ENCODE measurements around the gene NSG2. TPM values are rescaled to one million over a fixed set of nuclear protein-coding genes. Genes with fewer than 3 reads are reported as not detected.
"Not testable (repeated sequence)": the region's sequence is repeated elsewhere in the genome, so short reads cannot be mapped to it uniquely, and the experiment has no call there.

NSG2 gene
- total RNA-seq, 2 donors from 2014 or later = 2.9 TPM; not detected in 1

DNA sequence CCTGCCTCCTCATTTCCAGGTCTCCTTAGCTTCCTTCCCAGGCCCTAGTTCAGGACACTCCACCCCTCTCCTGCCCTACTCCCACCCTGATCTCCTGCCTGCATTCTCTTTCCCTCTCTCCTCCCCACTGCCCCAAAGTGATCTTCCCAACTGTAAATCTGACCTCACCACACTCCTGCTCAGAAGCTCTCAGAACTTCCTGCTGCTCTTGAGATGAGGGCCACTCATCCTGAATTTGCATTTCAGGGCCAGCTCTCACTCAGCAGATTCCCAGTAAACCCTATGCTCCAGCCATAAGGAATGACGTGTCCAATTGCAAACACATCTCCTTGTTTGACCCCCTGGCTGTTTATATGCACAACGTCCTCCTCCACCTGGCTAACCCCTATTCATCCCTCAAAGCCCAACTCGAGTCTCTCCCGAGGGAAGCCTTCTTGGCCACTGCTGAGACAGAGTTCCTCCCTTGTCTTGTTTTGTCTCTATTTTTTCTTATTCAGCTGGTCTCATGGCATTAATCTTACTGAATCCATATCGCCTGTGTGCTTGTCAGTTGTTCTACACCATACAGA lies 95.0 kb downstream of the NSG2 start:
- WGBS, 2 donors = 70 to 73% methylated on average over 5 of the region's 5 CpGs
- H3K9me3 ChIP-seq = no peaks in the 10 kb centered on the region
- no peak for ATAC-seq
- H3K36me3 ChIP-seq (replicated peaks in 1 of 2; ENCODE audit: insufficient read depth in 1 of 2, low read depth in 2 of 2) = no peaks in the 10 kb centered on the region
- no peak overlapping the region for H3K4me3 ChIP-seq
- H3K27me3 ChIP-seq = no peaks in the 10 kb centered on the region
- H3K4me1 ChIP-seq = peaks cover 8% of the 10 kb centered on the region
- no peak for DNase-seq
- intact Hi-C loops (cut with DNase I) = no loop called here
- TF ChIP-seq POLR2A (IDR thresholded peaks at IDR 0.05) = no peak
- TF ChIP-seq, protein P1, sequence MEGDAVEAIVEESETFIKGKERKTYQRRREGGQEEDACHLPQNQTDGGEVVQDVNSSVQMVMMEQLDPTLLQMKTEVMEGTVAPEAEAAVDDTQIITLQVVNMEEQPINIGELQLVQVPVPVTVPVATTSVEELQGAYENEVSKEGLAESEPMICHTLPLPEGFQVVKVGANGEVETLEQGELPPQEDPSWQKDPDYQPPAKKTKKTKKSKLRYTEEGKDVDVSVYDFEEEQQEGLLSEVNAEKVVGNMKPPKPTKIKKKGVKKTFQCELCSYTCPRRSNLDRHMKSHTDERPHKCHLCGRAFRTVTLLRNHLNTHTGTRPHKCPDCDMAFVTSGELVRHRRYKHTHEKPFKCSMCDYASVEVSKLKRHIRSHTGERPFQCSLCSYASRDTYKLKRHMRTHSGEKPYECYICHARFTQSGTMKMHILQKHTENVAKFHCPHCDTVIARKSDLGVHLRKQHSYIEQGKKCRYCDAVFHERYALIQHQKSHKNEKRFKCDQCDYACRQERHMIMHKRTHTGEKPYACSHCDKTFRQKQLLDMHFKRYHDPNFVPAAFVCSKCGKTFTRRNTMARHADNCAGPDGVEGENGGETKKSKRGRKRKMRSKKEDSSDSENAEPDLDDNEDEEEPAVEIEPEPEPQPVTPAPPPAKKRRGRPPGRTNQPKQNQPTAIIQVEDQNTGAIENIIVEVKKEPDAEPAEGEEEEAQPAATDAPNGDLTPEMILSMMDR (IDR thresholded peaks at IDR 0.05) = no peak
- peak overlapping the region in 1 of 4 donors; percentile 37 for H3K27ac ChIP-seq

GRCh38 chr5:174141398-174141797 lies 95.9 kb downstream of the NSG2 start:
- TF ChIP-seq POLR2A (IDR thresholded peaks at IDR 0.05) = no peak
- TF ChIP-seq, protein P1 (IDR thresholded peaks at IDR 0.05) = no peak
- H3K27ac ChIP-seq = no peak overlapping the region
- WGBS, 2 donors = 74% methylated on average over 6 of the region's 6 CpGs

GRCh38 chr5:174145091-174145490 lies 99.6 kb downstream of the NSG2 start:
- no peak for DNase-seq
- Histone ChIP-seq H3K4me1 (peaks cover 4% of the 10 kb centered on the region), H3K36me3 (replicated peaks in 1 of 2; ENCODE audit: insufficient read depth in 1 of 2, low read depth in 2 of 2) (no peaks in the 10 kb centered on the region), H3K4me3 (no peak overlapping the region), H3K27me3 (no peaks in the 10 kb centered on the region), H3K27ac (no peak overlapping the region), H3K9me3 (no peaks in the 10 kb centered on the region)
- no peak for ATAC-seq
- intact Hi-C loops (cut with DNase I) = no loop called here
- TF ChIP-seq, protein P1 (IDR thresholded peaks at IDR 0.05) = no peak
- no peak for TF ChIP-seq POLR2A (IDR thresholded peaks at IDR 0.05)
- 67 to 70% methylated on average over 2 of the region's 2 CpGs for WGBS, 2 donors

More at GRCh38 chr5:174141398-174141797, 95.9 kb downstream of the NSG2 start:
- Histone ChIP-seq H3K4me3 (no peak overlapping the region), H3K4me1 (peaks cover 8% of the 10 kb centered on the region), H3K27me3 (no peaks in the 10 kb centered on the region), H3K36me3 (replicated peaks in 1 of 2; ENCODE audit: insufficient read depth in 1 of 2, low read depth in 2 of 2) (no peaks in the 10 kb centered on the region), H3K9me3 (no peaks in the 10 kb centered on the region)
- ATAC-seq = no peak
- intact Hi-C loops (cut with DNase I) = no loop called here
- no peak for DNase-seq

- DNase-seq = no peak
- no peak overlapping the region for H3K27ac ChIP-seq
- H3K4me3 ChIP-seq = no peak overlapping the region
- no peaks in the 10 kb centered on the region for H3K36me3 ChIP-seq (replicated peaks in 1 of 2; ENCODE audit: insufficient read depth in 1 of 2, low read depth in 2 of 2)
- H3K27me3 ChIP-seq = no peaks in the 10 kb centered on the region
- no peak for ATAC-seq
- H3K4me1 ChIP-seq = no peaks in the 10 kb centered on the region
- WGBS, 2 donors = 53 to 55% methylated on average over 5 of the region's 5 CpGs
- intact Hi-C loops (cut with DNase I) = no loop called here
- TF ChIP-seq, protein P1 (IDR thresholded peaks at IDR 0.05) = no peak
- no peak for TF ChIP-seq POLR2A (IDR thresholded peaks at IDR 0.05)
- H3K9me3 ChIP-seq = no peaks in the 10 kb centered on the region
These were observed 100.3 kb downstream of the NSG2 start for GRCh38 chr5:174145821-174146220.

GRCh38 chr5:174146556-174146955 lies 101.0 kb downstream of the NSG2 start:
- intact Hi-C loops (cut with DNase I) = no loop called here
- no peak for ATAC-seq
- Histone ChIP-seq H3K36me3 (replicated peaks in 1 of 2; ENCODE audit: insufficient read depth in 1 of 2, low read depth in 2 of 2) (no peaks in the 10 kb centered on the region), H3K4me3 (no peak overlapping the region), H3K9me3 (no peaks in the 10 kb centered on the region), H3K4me1 (no peaks in the 10 kb centered on the region), H3K27ac (no peak overlapping the region), H3K27me3 (no peaks in the 10 kb centered on the region)
- WGBS, 2 donors = 54 to 69% methylated on average over 6 of the region's 6 CpGs
- no peak for DNase-seq
- TF ChIP-seq, protein P1 (IDR thresholded peaks at IDR 0.05) = no peak
- TF ChIP-seq POLR2A (IDR thresholded peaks at IDR 0.05) = no peak

- H3K4me1 ChIP-seq; intact Hi-C loops (cut with DNase I); H3K27me3 ChIP-seq; H3K36me3 ChIP-seq (replicated peaks in 1 of 2; ENCODE audit: insufficient read depth in 1 of 2, low read depth in 2 of 2); H3K4me3 ChIP-seq; H3K27ac ChIP-seq; ATAC-seq; DNase-seq; H3K9me3 ChIP-seq: not testable (repeated sequence)
- 20 to 56% methylated on average over 1 of the region's 1 CpG for WGBS, 2 donors
These were observed 101.5 kb downstream of the NSG2 start for GRCh38 chr5:174147012-174147411.
